K562 (cell line): ENCODE data around the gene ICAM2. TPM values are rescaled to one million over a fixed set of nuclear protein-coding genes. Genes with fewer than 3 reads are reported as not detected.

Source experiments
- BCOR ChIP-seq: fragments of 450-650 bp; IDR thresholded peaks from 2 replicates; pipeline ENCODE4 v1.6.1; 2016
- BDP1 ChIP-seq: IDR thresholded peaks from 3 replicates; pipeline ENCODE4 v1.6.1; 2011; ENCODE audit not compliant: insufficient read length, insufficient read depth
- BRD4 ChIP-seq: fragments of 200-600 bp; sonication (generic); IDR thresholded peaks from 2 replicates; pipeline ENCODE4 v1.6.1; 2017; ENCODE audit warnings: inconsistent platforms
- C11orf30 ChIP-seq: fragments of 450-650 bp; IDR thresholded peaks from 2 replicates; pipeline ENCODE4 v1.6.1; 2016; ENCODE audit warnings: low read depth, mild to moderate bottlenecking
- CC2D1A ChIP-seq: fragments of 450-650 bp; IDR thresholded peaks from 2 replicates; pipeline ENCODE4 v1.6.1; 2017; ENCODE audit warnings: mild to moderate bottlenecking
- HIVEP1 ChIP-seq: fragments of 250-450 bp; sonication (Bioruptor Pico); IDR thresholded peaks from 2 replicates; pipeline ENCODE4 v1.4.0; 2020; ENCODE audit warnings: mild to moderate bottlenecking
- LEF1 ChIP-seq: fragments of 450-650 bp; IDR thresholded peaks from 2 replicates; pipeline ENCODE4 v1.6.1; 2016; ENCODE audit warnings: mild to moderate bottlenecking
- MAFF ChIP-seq: IDR thresholded peaks from 2 replicates; pipeline ENCODE4 v1.6.1; 2012; ENCODE audit warnings: low read length, improper control_type of control experiment
- MAFK ChIP-seq: IDR thresholded peaks from 2 replicates; pipeline ENCODE4 v1.6.1; 2011; ENCODE audit warnings: low read length, improper control_type of control experiment
- MTA3 ChIP-seq: fragments of 450-650 bp; formaldehyde crosslinking; IDR thresholded peaks from 2 replicates; pipeline ENCODE4 v1.6.1; 2017; ENCODE audit warnings: mild to moderate bottlenecking, borderline replicate concordance
- POLR3A ChIP-seq: IDR thresholded peaks from 2 replicates; pipeline ENCODE4 v1.6.1; 2011; ENCODE audit warnings: borderline replicate concordance, mild to moderate bottlenecking, moderate library complexity; ENCODE audit not compliant: insufficient read length, insufficient read depth; ENCODE audit errors: extremely low read depth
- PPARD ChIP-seq: fragments of 250-450 bp; sonication (Bioruptor Pico); IDR thresholded peaks from 2 replicates; pipeline ENCODE4 v1.8.0; 2022; ENCODE audit warnings: inconsistent platforms, mild to moderate bottlenecking, moderate library complexity
- PURB ChIP-seq: sonication (generic); formaldehyde crosslinking; IDR thresholded peaks from 2 replicates; pipeline ENCODE4 v1.9.0; 2021; ENCODE audit warnings: low read depth, mild to moderate bottlenecking, missing genetic modification reagents
- RCOR1 ChIP-seq, 2 experiments: IDR thresholded peaks; 2 replicates each; pipeline ENCODE4 v1.6.1; 2012; ENCODE audit warnings: low read depth in 2 of 2, low read length in 2 of 2, borderline replicate concordance in 1 of 2, improper control_type of control experiment in 1 of 2
- SRSF1 ChIP-seq: fragments of 200-400 bp; formaldehyde crosslinking; IDR thresholded peaks from 2 replicates; pipeline ENCODE4 v1.6.1; 2017; ENCODE audit warnings: mild to moderate bottlenecking, low read depth, low read length, moderate library complexity
- U2AF2 ChIP-seq: fragments of 200-400 bp; formaldehyde crosslinking; optimal IDR thresholded peaks from 2 replicates; pipeline ENCODE3; 2017; ENCODE audit warnings: low read depth, mild to moderate bottlenecking, low read length
- ZFP30 ChIP-seq: fragments of 250-450 bp; sonication (Bioruptor Pico); IDR thresholded peaks from 2 replicates; pipeline ENCODE4 v1.8.0; 2022; ENCODE audit warnings: moderate library complexity, mild to moderate bottlenecking, inconsistent platforms, borderline replicate concordance
- ZNF717 ChIP-seq: fragments of 250-450 bp; sonication (Bioruptor Pico); IDR thresholded peaks from 2 replicates; pipeline ENCODE4 v1.5.0; 2021
- ZNF830 ChIP-seq: fragments of 250-450 bp; sonication (Bioruptor Pico); IDR thresholded peaks from 2 replicates; pipeline ENCODE4 v1.5.0; 2021; ENCODE audit warnings: mild to moderate bottlenecking
- polyA plus RNA-seq, 8 experiments: library from polyadenylated mRNA; depleted of rRNA in 4 of 8; stranded (reverse) in 5 of 8; unstranded in 3 of 8; fragments of >200 nt; fragmentation: Nextera tagmentation in 2 of 8; fragmentation: Illumina TruSeq in 1 of 8; extraction: Ambion mirVana in 2 of 8; extraction: Trizol in 1 of 8; gene quantifications; 2 replicates each; pipeline versions ENCODE4 v1.2.1 to v1.2.3, GENCODE V29; 2011 to 2014; ENCODE audit warnings: inconsistent platforms in 1 of 8, missing spikeins in 1 of 8
- total RNA-seq, 7 experiments: library from RNA; depleted of rRNA in 6 of 7; stranded (reverse); fragments of >200 nt in 6 of 7; fragmentation: Illumina TruSeq in 2 of 7; extraction: Trizol in 2 of 7; gene quantifications; 2 replicates each; pipeline versions ENCODE4 v1.2.1 to v1.2.3, GENCODE V29; 2011 to 2021; ENCODE audit warnings: low replicate concordance in 1 of 7
- TF ChIP-seq, protein P1 (sequence below), 2 experiments: fragments of 450-650 bp in 1 of 2; sonication (generic) in 1 of 2; formaldehyde crosslinking in 1 of 2; IDR thresholded peaks; 2 replicates each; pipeline versions ENCODE4 v1.7.1 to v1.9.0; 2016 to 2022; ENCODE audit warnings: inconsistent platforms in 1 of 2, mild to moderate bottlenecking in 1 of 2, missing genetic modification reagents in 1 of 2
- TF ChIP-seq, protein P2 (sequence below): sonication (generic); formaldehyde crosslinking; IDR thresholded peaks from 2 replicates; pipeline ENCODE4 v1.8.0; 2022; ENCODE audit warnings: mild to moderate bottlenecking, missing genetic modification reagents

Gene ICAM2
- total and polyA plus RNA-seq, 9 of the 15 experiments (the other 6 are each of a cell fraction or from before 2014, with no cell fraction given) = 37.9 to 89.4 (median 60.6) TPM

GRCh38 chr17:64042700-64043485 lies 22.5 kb upstream of the ICAM2 start (continued):
- TF ChIP-seq, protein P1, sequence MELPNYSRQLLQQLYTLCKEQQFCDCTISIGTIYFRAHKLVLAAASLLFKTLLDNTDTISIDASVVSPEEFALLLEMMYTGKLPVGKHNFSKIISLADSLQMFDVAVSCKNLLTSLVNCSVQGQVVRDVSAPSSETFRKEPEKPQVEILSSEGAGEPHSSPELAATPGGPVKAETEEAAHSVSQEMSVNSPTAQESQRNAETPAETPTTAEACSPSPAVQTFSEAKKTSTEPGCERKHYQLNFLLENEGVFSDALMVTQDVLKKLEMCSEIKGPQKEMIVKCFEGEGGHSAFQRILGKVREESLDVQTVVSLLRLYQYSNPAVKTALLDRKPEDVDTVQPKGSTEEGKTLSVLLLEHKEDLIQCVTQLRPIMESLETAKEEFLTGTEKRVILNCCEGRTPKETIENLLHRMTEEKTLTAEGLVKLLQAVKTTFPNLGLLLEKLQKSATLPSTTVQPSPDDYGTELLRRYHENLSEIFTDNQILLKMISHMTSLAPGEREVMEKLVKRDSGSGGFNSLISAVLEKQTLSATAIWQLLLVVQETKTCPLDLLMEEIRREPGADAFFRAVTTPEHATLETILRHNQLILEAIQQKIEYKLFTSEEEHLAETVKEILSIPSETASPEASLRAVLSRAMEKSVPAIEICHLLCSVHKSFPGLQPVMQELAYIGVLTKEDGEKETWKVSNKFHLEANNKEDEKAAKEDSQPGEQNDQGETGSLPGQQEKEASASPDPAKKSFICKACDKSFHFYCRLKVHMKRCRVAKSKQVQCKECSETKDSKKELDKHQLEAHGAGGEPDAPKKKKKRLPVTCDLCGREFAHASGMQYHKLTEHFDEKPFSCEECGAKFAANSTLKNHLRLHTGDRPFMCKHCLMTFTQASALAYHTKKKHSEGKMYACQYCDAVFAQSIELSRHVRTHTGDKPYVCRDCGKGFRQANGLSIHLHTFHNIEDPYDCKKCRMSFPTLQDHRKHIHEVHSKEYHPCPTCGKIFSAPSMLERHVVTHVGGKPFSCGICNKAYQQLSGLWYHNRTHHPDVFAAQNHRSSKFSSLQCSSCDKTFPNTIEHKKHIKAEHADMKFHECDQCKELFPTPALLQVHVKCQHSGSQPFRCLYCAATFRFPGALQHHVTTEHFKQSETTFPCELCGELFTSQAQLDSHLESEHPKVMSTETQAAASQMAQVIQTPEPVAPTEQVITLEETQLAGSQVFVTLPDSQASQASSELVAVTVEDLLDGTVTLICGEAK (IDR thresholded peaks at IDR 0.05) = no peak
- TF ChIP-seq, protein P1 (CRISPR knock-in tag; IDR thresholded peaks at IDR 0.05) = no peak
- TF ChIP-seq ZNF717 (CRISPR knock-in tag) (no peak), BRD4 (no peak), RCOR1 (IDR thresholded peaks at IDR 0.05; ENCODE audit: borderline replicate concordance in 1 of 2, low read depth in 2 of 2, low read length in 2 of 2) (no peak), MAFK (peak; percentile 58; the same call in 1 of the 2 replicates), SRSF1 (no peak), ZFP30 (CRISPR knock-in tag) (no peak), BDP1 (no peak), HIVEP1 (CRISPR knock-in tag) (no peak), POLR3A (no peak), MAFF (peak; percentile 58), MTA3 (no peak), LEF1 (no peak), CC2D1A (no peak), PPARD (CRISPR knock-in tag) (no peak), BCOR (no peak), ZNF830 (CRISPR knock-in tag) (no peak), U2AF2 (no peak), PURB (CRISPR knock-in tag) (no peak), C11orf30 (peak; percentile 64)
- TF ChIP-seq, protein P2, sequence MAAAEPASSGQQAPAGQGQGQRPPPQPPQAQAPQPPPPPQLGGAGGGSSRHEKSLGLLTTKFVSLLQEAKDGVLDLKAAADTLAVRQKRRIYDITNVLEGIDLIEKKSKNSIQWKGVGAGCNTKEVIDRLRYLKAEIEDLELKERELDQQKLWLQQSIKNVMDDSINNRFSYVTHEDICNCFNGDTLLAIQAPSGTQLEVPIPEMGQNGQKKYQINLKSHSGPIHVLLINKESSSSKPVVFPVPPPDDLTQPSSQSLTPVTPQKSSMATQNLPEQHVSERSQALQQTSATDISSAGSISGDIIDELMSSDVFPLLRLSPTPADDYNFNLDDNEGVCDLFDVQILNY (CRISPR knock-in tag) = no peak
